Measurements from ENCODE around the gene LGR6. TPM values are rescaled to one million over a fixed set of nuclear protein-coding genes. Genes with fewer than 3 reads are reported as not detected.

Gene LGR6
- total RNA-seq, 1 donor from 2014 or later = 3.1 TPM

- TF ChIP-seq CTCF (IDR thresholded peaks at IDR 0.05; ENCODE audit: unreplicated experiment) = no peak
- H3K9me3 Mint-ChIP-seq = no peaks in the 10 kb centered on the region
- no peak overlapping the region for H3K4me3 Mint-ChIP-seq
- H3K4me1 Mint-ChIP-seq = peaks cover 51% of the 10 kb centered on the region
- peaks cover 13% of the 10 kb centered on the region for H3K27me3 Mint-ChIP-seq (ENCODE audit: low read depth)
- DNase-seq (ENCODE audit: low spot score in 2 of 2, unreplicated experiment in 2 of 2) = no peak
- H3K27ac Mint-ChIP-seq = no peak overlapping the region
- no peaks in the 10 kb centered on the region for H3K36me3 Mint-ChIP-seq
Observed at GRCh38 chr1:202278751-202279150, 85.2 kb downstream of the LGR6 start.

- Mint-ChIP-seq H3K4me1 (peaks cover 57% of the 10 kb centered on the region), H3K36me3 (no peaks in the 10 kb centered on the region), H3K27me3 (ENCODE audit: low read depth) (peaks cover 11% of the 10 kb centered on the region), H3K27ac (no peak overlapping the region), H3K4me3 (no peak overlapping the region), H3K9me3 (no peaks in the 10 kb centered on the region)
- no peak for DNase-seq (ENCODE audit: low spot score in 2 of 2, unreplicated experiment in 2 of 2)
- TF ChIP-seq CTCF (IDR thresholded peaks at IDR 0.05; ENCODE audit: unreplicated experiment) = no peak
Observed at GRCh38 chr1:202279806-202280205, 86.2 kb downstream of the LGR6 start.

DNA sequence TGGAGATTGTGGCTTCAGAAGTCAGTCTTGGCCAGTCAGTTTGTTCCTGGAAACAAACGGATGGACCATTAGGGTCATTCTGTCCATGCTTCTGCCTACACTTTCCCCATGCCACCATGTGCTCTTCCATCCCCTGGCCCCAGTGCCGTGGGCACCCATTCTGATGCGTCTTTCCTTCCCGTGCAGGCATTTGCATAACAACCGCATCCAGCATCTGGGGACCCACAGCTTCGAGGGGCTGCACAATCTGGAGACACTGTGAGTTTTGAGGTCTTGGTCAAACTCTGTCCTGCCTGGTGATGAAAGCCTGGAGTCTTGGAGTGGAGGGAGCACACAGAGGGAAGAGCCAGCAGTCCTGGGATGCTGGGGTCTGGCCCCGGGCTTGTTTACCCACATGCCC, 87.0 kb downstream of the LGR6 start:
- no peak for TF ChIP-seq CTCF (IDR thresholded peaks at IDR 0.05; ENCODE audit: unreplicated experiment)
- H3K4me3 Mint-ChIP-seq = no peak overlapping the region
- peaks cover 58% of the 10 kb centered on the region for H3K4me1 Mint-ChIP-seq
- DNase-seq (ENCODE audit: low spot score in 2 of 2, unreplicated experiment in 2 of 2) = no peak
- H3K27me3 Mint-ChIP-seq (ENCODE audit: low read depth) = peaks cover 11% of the 10 kb centered on the region
- no peaks in the 10 kb centered on the region for H3K9me3 Mint-ChIP-seq
- H3K27ac Mint-ChIP-seq = no peak overlapping the region
- H3K36me3 Mint-ChIP-seq = no peaks in the 10 kb centered on the region

DNA sequence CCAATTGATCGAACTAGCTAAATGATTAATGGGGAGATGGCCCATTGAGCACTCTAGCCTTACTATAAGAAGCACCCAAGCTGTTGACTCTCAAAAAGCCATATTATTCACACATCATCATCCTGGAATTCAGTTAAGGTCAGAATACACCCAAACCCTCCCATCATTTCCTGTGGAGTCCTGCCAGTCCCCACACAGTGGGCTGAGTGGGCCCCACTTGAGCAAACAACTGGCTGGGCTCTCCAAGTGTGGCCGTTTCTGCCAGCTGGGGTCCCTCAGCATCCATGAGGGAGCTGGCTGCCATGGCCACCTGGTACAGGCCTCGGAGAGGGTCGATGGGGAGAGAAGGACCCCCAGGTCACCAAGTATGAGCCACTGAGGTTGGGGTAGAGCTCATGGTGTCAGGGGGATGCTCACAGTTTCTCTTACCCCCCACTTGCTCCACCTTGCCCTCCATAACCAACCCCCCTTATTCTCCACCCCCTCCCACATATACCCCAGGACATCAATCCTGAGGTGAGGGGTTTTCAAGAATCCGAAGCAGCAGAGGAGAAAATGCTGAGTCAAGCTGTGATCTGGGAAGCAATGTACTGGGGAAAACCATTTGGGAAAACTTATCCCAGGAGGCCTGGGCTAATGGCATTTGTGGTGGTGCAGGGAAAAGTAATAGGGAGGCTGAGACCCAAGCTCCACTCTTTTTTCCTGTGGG, 87.9 kb downstream of the LGR6 start:
- Mint-ChIP-seq H3K27ac (no peak overlapping the region), H3K36me3 (no peaks in the 10 kb centered on the region), H3K4me1 (peaks cover 62% of the 10 kb centered on the region), H3K4me3 (no peak overlapping the region), H3K9me3 (no peaks in the 10 kb centered on the region), H3K27me3 (ENCODE audit: low read depth) (peaks cover 11% of the 10 kb centered on the region)
- no peak for DNase-seq (ENCODE audit: low spot score in 2 of 2, unreplicated experiment in 2 of 2)
- no peak for TF ChIP-seq CTCF (IDR thresholded peaks at IDR 0.05; ENCODE audit: unreplicated experiment)

GRCh38 chr1:202282025-202282371, 88.4 kb downstream of the LGR6 start:
- Mint-ChIP-seq H3K27me3 (ENCODE audit: low read depth) (peaks cover 12% of the 10 kb centered on the region), H3K36me3 (no peaks in the 10 kb centered on the region), H3K9me3 (no peaks in the 10 kb centered on the region), H3K4me3 (no peak overlapping the region), H3K4me1 (peaks cover 65% of the 10 kb centered on the region), H3K27ac (no peak overlapping the region)
- DNase-seq (ENCODE audit: low spot score in 2 of 2, unreplicated experiment in 2 of 2) = no peak
- TF ChIP-seq CTCF (IDR thresholded peaks at IDR 0.05; ENCODE audit: unreplicated experiment) = no peak

Data from mesothelial cell of epicardium (in vitro differentiated cells).